GM12874 (cell line): ENCODE measurements around the gene E2F4.

Experiments used
- CTCF ChIP-seq: IDR thresholded peaks from 2 replicates; pipeline ENCODE4 v1.5.1; 2011; ENCODE audit warnings: low read depth, mild to moderate bottlenecking, control low read depth, low read length, moderate library complexity; ENCODE audit not compliant: insufficient read depth

E2F4 gene

GRCh38 chr16:67211674-67212073, 19.7 kb downstream of the E2F4 start:
- TF ChIP-seq CTCF: no peak

- no peak for TF ChIP-seq CTCF
Measured at GRCh38 chr16:67212766-67213165, 20.8 kb downstream of the E2F4 start.

- TF ChIP-seq CTCF: no peak
Measured at GRCh38 chr16:67213197-67214019, 21.5 kb downstream of the E2F4 start.

- TF ChIP-seq CTCF: no peak
Measured at GRCh38 chr16:67215706-67216105, 23.8 kb downstream of the E2F4 start.

- TF ChIP-seq CTCF: no peak
Measured at GRCh38 chr16:67216612-67217490, 24.9 kb downstream of the E2F4 start.

GRCh38 chr16:67223992-67224391, 32.0 kb downstream of the E2F4 start:
- no peak for TF ChIP-seq CTCF

GRCh38 chr16:67226295-67226803, 34.4 kb downstream of the E2F4 start:
- no peak for TF ChIP-seq CTCF
